ENCODE results near the gene CCDC127. TPM values are rescaled to one million over a fixed set of nuclear protein-coding genes. Genes with fewer than 3 reads are reported as not detected.

CCDC127 gene
- total and polyA plus RNA-seq, 10 donors: 1.2 to 8.9 (median 3.6) TPM

GRCh38 chr5:156411-157072, 61.4 kb downstream of the CCDC127 start:
- Histone ChIP-seq H3K4me3 (no peak overlapping the region), H3K9me3 (no peaks in the 10 kb centered on the region), H3K27me3 (replicated peaks in 1 of 7) (peaks cover 0 to 43% (median 0%) of the 10 kb centered on the region in 7 donors), H3K27ac (no peak overlapping the region), H3K4me1 (no peaks in the 10 kb centered on the region), H3K36me3 (no peaks in the 10 kb centered on the region)
- DNase-seq: peak; percentile 66
- 84 to 92% (median 88%) methylated on average over 16 to 17 of the region's 17 CpGs for WGBS, 5 donors
- TF ChIP-seq POLR2A (IDR thresholded peaks at IDR 0.05) (no peak), POLR2AphosphoS5 (IDR thresholded peaks at IDR 0.05) (no peak), CTCF (IDR thresholded peaks at IDR 0.05 in 8 of 11, conservative IDR thresholded peaks at IDR 0.05 in 3 of 11) (no peak)
- intact Hi-C loops (cut with DNase I; ENCODE audit: low total_unique reads): no loop called here

GRCh38 chr5:155651-156410, 62.1 kb downstream of the CCDC127 start:
- no peak for TF ChIP-seq POLR2AphosphoS5 (IDR thresholded peaks at IDR 0.05)
- TF ChIP-seq CTCF (IDR thresholded peaks at IDR 0.05 in 8 of 11, conservative IDR thresholded peaks at IDR 0.05 in 3 of 11): no peak
- TF ChIP-seq POLR2A (IDR thresholded peaks at IDR 0.05): no peak
- Histone ChIP-seq H3K36me3 (no peaks in the 10 kb centered on the region), H3K27me3 (replicated peaks in 1 of 7) (peaks cover 0 to 36% (median 0%) of the 10 kb centered on the region in 7 donors), H3K9me3 (no peaks in the 10 kb centered on the region), H3K4me1 (no peaks in the 10 kb centered on the region), H3K27ac (no peak overlapping the region), H3K4me3 (no peak overlapping the region)
- intact Hi-C loops (cut with DNase I; ENCODE audit: low total_unique reads): no loop called here
- WGBS, 5 donors: 80 to 93% (median 88%) methylated on average over 19 to 23 of the region's 23 CpGs
- DNase-seq: peak; percentile 58

- no peaks in the 10 kb centered on the region for H3K9me3 ChIP-seq
- H3K27me3 ChIP-seq (replicated peaks in 1 of 7): peaks cover 0 to 26% (median 0%) of the 10 kb centered on the region in 7 donors
- H3K4me3 ChIP-seq: no peak overlapping the region
- H3K4me1 ChIP-seq: no peaks in the 10 kb centered on the region
- WGBS, 5 donors: 82 to 91% (median 87%) methylated on average over 18 of the region's 18 CpGs
- H3K36me3 ChIP-seq: no peaks in the 10 kb centered on the region
- no peak for DNase-seq
- intact Hi-C loops (cut with DNase I; ENCODE audit: low total_unique reads): no loop called here
- H3K27ac ChIP-seq: no peak overlapping the region
- no peak for TF ChIP-seq POLR2AphosphoS5 (IDR thresholded peaks at IDR 0.05)
- no peak for TF ChIP-seq POLR2A (IDR thresholded peaks at IDR 0.05)
- no peak for TF ChIP-seq CTCF (IDR thresholded peaks at IDR 0.05 in 8 of 11, conservative IDR thresholded peaks at IDR 0.05 in 3 of 11)
Measured at GRCh38 chr5:154826-155225, 63.1 kb downstream of the CCDC127 start.

- peaks cover 0 to 3% (median 2%) of the 10 kb centered on the region in 8 donors for H3K9me3 ChIP-seq
- peaks cover 0 to 20% (median 0%) of the 10 kb centered on the region in 7 donors for H3K27me3 ChIP-seq (replicated peaks in 1 of 7)
- TF ChIP-seq POLR2A (IDR thresholded peaks at IDR 0.05): no peak
- peak in 1 of 3 donors; percentile 16 for TF ChIP-seq POLR2AphosphoS5 (IDR thresholded peaks at IDR 0.05)
- WGBS, 5 donors: 64 to 78% (median 74%) methylated on average over 10 of the region's 10 CpGs
- H3K27ac ChIP-seq: no peak overlapping the region
- intact Hi-C loops (cut with DNase I; ENCODE audit: low total_unique reads): no loop called here
- H3K4me1 ChIP-seq: no peaks in the 10 kb centered on the region
- no peaks in the 10 kb centered on the region for H3K36me3 ChIP-seq
- DNase-seq: no peak
- no peak overlapping the region for H3K4me3 ChIP-seq
Measured at GRCh38 chr5:154236-154635, 63.7 kb downstream of the CCDC127 start.

All from spleen (tissue), 11 donors.